IMR-90 (cell line): ENCODE data around the gene HCFC1R1. TPM values are rescaled to one million over a fixed set of nuclear protein-coding genes. Genes with fewer than 3 reads are reported as not detected.

Experiments used
- ATAC-seq: fragments of 200-7000 bp; cut with Tn5 transposase; 2 replicates; pipeline ENCODE4 v1.9.1; 2020; ENCODE audit warnings: low read depth, mild to moderate bottlenecking, moderate library complexity
- BruUV-seq: library from RNA; stranded (reverse); fragments of 400-500 nt; replicated peaks from 2 replicates; lab custom pipeline; 2021; lab: Mats Ljungman, UMichigan
- CTCF ChIA-PET: fragments of 300-600 bp; formaldehyde crosslinking; extraction: SDS; loops from one replicate; lab custom pipeline; 2021; ENCODE audit warnings: antibody characterized with exemption; lab: Yijun Ruan, JAX
- POLR2A ChIA-PET: fragments of 300-600 bp; sonication (Branson Sonifier 250); formaldehyde crosslinking; loops from one replicate; lab custom pipeline; 2022; ENCODE audit warnings: antibody characterized with exemption; ENCODE audit not compliant: unreplicated experiment; lab: Charles Lee
- DNase-seq: peaks from one replicate; pipeline ENCODE4 v3.0.0; 2013
- H2AFZ ChIP-seq: replicated peaks from 2 replicates; pipeline ENCODE3; 2013; ENCODE audit warnings: low read length, mild to moderate bottlenecking; ENCODE audit not compliant: poor library complexity
- H2AK5ac ChIP-seq: 2 replicates; pipeline ENCODE4 v1.6.1; 2013; ENCODE audit warnings: low read depth, low read length, inconsistent platforms
- H2AK9ac ChIP-seq: replicated peaks from 2 replicates; pipeline ENCODE3; 2013; ENCODE audit warnings: mild to moderate bottlenecking, low read depth, low read length, moderate library complexity; ENCODE audit not compliant: poor library complexity
- H2BK120ac ChIP-seq: 2 replicates; pipeline ENCODE4 v1.6.1; 2013; ENCODE audit warnings: low read depth, low read length, inconsistent platforms
- H2BK15ac ChIP-seq: 3 replicates; pipeline ENCODE4 v1.6.1; 2013; ENCODE audit warnings: low read depth, low read length, inconsistent platforms
- H2BK20ac ChIP-seq: 2 replicates; pipeline ENCODE4 v1.6.1; 2013; ENCODE audit warnings: low read depth, mild to moderate bottlenecking, inconsistent platforms, low read length, moderate library complexity
- H2BK5ac ChIP-seq: 2 replicates; pipeline ENCODE4 v1.6.1; 2013; ENCODE audit warnings: mild to moderate bottlenecking, low read depth, low read length, inconsistent platforms; ENCODE audit not compliant: poor library complexity, severe bottlenecking
- H3K14ac ChIP-seq: replicated peaks from 2 replicates; pipeline ENCODE4 v1.6.1; 2013; ENCODE audit warnings: low read depth, low read length, inconsistent platforms
- H3K18ac ChIP-seq: 2 replicates; pipeline ENCODE4 v1.6.1; 2013; ENCODE audit warnings: low read depth, low read length, control low read depth
- H3K23ac ChIP-seq: 2 replicates; pipeline ENCODE4 v1.6.1; 2013; ENCODE audit warnings: low read depth, low read length, inconsistent platforms
- H3K27ac ChIP-seq: 2 replicates; pipeline ENCODE4 v1.5.1; 2013; ENCODE audit warnings: mild to moderate bottlenecking, control low read depth, low read length; ENCODE audit not compliant: insufficient read depth
- H3K27me3 ChIP-seq: 2 replicates; pipeline ENCODE4 v1.6.1; 2013; ENCODE audit warnings: low read length; ENCODE audit not compliant: control insufficient read depth, insufficient read depth
- H3K36me3 ChIP-seq: 2 replicates; pipeline ENCODE4 v1.6.1; 2013; ENCODE audit warnings: low read length, mixed read lengths; ENCODE audit not compliant: control insufficient read depth, insufficient read depth
- H3K4ac ChIP-seq: 2 replicates; pipeline ENCODE4 v1.6.1; 2013; ENCODE audit warnings: low read depth, low read length, inconsistent platforms
- H3K4me1 ChIP-seq: 2 replicates; pipeline ENCODE4 v1.6.1; 2013; ENCODE audit warnings: low read length, mixed read lengths; ENCODE audit not compliant: control insufficient read depth, insufficient read depth
- H3K4me2 ChIP-seq: 2 replicates; pipeline ENCODE4 v1.6.1; 2013; ENCODE audit warnings: low read depth, mild to moderate bottlenecking, control low read depth, low read length, moderate library complexity
- H3K4me3 ChIP-seq: 2 replicates; pipeline ENCODE4 v1.5.1; 2013; ENCODE audit warnings: low read depth, mild to moderate bottlenecking, control low read depth, low read length, moderate library complexity; ENCODE audit not compliant: insufficient read depth
- H3K56ac ChIP-seq: 2 replicates; pipeline ENCODE4 v1.6.1; 2013; ENCODE audit warnings: low read length, inconsistent platforms; ENCODE audit not compliant: insufficient read depth; ENCODE audit errors: extremely low read depth
- H3K79me1 ChIP-seq, 2 experiments: 2 replicates each; pipeline ENCODE4 v1.6.1; 2013; ENCODE audit warnings: low read length in 2 of 2, inconsistent platforms in 1 of 2, low read depth in 1 of 2
- H3K9ac ChIP-seq: 2 replicates; pipeline ENCODE4 v1.6.1; 2013; ENCODE audit warnings: low read depth, low read length, control low read depth
- H3K9me1 ChIP-seq: 2 replicates; pipeline ENCODE4 v1.6.1; 2013; ENCODE audit warnings: low read length, inconsistent platforms; ENCODE audit not compliant: insufficient read depth
- H3K9me3 ChIP-seq: 2 replicates; pipeline ENCODE4 v1.6.1; 2013; ENCODE audit warnings: low read length; ENCODE audit not compliant: control insufficient read depth, insufficient read depth
- H4K20me1 ChIP-seq: 2 replicates; pipeline ENCODE4 v1.6.1; 2013; ENCODE audit warnings: low read length, inconsistent platforms; ENCODE audit not compliant: insufficient read depth
- H4K5ac ChIP-seq: 2 replicates; pipeline ENCODE4 v1.6.1; 2013; ENCODE audit warnings: mild to moderate bottlenecking, low read depth, low read length, control low read depth
- H4K8ac ChIP-seq, 2 experiments: 2 replicates each; pipeline ENCODE4 v1.6.1; 2013; ENCODE audit warnings: low read depth in 2 of 2, low read length in 2 of 2, control low read depth in 1 of 2, inconsistent platforms in 1 of 2
- H4K91ac ChIP-seq: 2 replicates; pipeline ENCODE4 v1.6.1; 2013; ENCODE audit warnings: low read depth, low read length, inconsistent platforms; ENCODE audit not compliant: insufficient read depth
- BHLHE40 ChIP-seq: fragments of 150-350 bp; IDR thresholded peaks from 2 replicates; pipeline ENCODE4 v1.6.1; 2016; ENCODE audit warnings: mild to moderate bottlenecking, low read depth, low read length
- CEBPB ChIP-seq: IDR thresholded peaks from 2 replicates; pipeline ENCODE4 v1.6.1; 2012; ENCODE audit warnings: low read depth, low read length, improper control_type of control experiment
- CHD1 ChIP-seq: IDR thresholded peaks from 2 replicates; pipeline ENCODE4 v1.6.1; 2012; ENCODE audit warnings: low read depth, low read length, improper control_type of control experiment
- FOS ChIP-seq: fragments of 150-350 bp; IDR thresholded peaks from 2 replicates; pipeline ENCODE4 v1.6.1; 2016; ENCODE audit warnings: low read depth, low read length
- MAFK ChIP-seq: IDR thresholded peaks from 2 replicates; pipeline ENCODE4 v1.6.1; 2012; ENCODE audit warnings: low read depth, low read length, improper control_type of control experiment
- MAZ ChIP-seq: IDR thresholded peaks from 2 replicates; pipeline ENCODE4 v1.6.1; 2012; ENCODE audit warnings: low read depth, mild to moderate bottlenecking, low read length, improper control_type of control experiment, moderate library complexity, borderline replicate concordance
- MXI1 ChIP-seq: IDR thresholded peaks from 2 replicates; pipeline ENCODE4 v1.6.1; 2012; ENCODE audit warnings: low read depth, mild to moderate bottlenecking, low read length, moderate library complexity, borderline replicate concordance
- NFE2L2 ChIP-seq: fragments of 150-350 bp; IDR thresholded peaks from 2 replicates; pipeline ENCODE4 v1.6.1; 2016; ENCODE audit warnings: low read depth, mild to moderate bottlenecking, low read length
- POLR2A ChIP-seq: IDR thresholded peaks from 2 replicates; pipeline ENCODE4 v1.6.1; 2012; ENCODE audit warnings: mild to moderate bottlenecking, low read depth, low read length
- RAD21 ChIP-seq: IDR thresholded peaks from 2 replicates; pipeline ENCODE4 v1.6.1; 2012; ENCODE audit warnings: low read length, improper control_type of control experiment
- RCOR1 ChIP-seq: IDR thresholded peaks from 2 replicates; pipeline ENCODE4 v1.6.1; 2012; ENCODE audit warnings: mild to moderate bottlenecking, low read length, improper control_type of control experiment; ENCODE audit not compliant: insufficient replicate concordance
- RFX5 ChIP-seq: IDR thresholded peaks from 2 replicates; pipeline ENCODE4 v1.8.0; 2012; ENCODE audit warnings: low read depth, mild to moderate bottlenecking, low read length, moderate library complexity
- SMC3 ChIP-seq: fragments of 150-350 bp; IDR thresholded peaks from 2 replicates; pipeline ENCODE4 v1.6.1; 2016; ENCODE audit warnings: low read depth, mild to moderate bottlenecking, antibody characterized with exemption, low read length, moderate library complexity
- WGBS, 2 experiments: methylation state at CpG; one replicate each; pipeline versions ENCODE4 v1.1.5 to v1.1.7; 2013; ENCODE audit warnings: missing lambda C conversion rate in 2 of 2; ENCODE audit not compliant: insufficient read length in 1 of 2; ENCODE audit errors: extremely low coverage in 2 of 2; 5-methylcytosine and 5-hydroxymethylcytosine counted together
- dilution Hi-C: fragments of 300-500 bp; cut with HindIII; formaldehyde crosslinking; loops from one replicate; pipeline ENCODE4 v1.14.3; 2018; ENCODE audit warnings: low sequenced_read_pairs; ENCODE audit not compliant: unreplicated experiment
- in situ Hi-C: fragments of 300-500 bp; cut with MboI; formaldehyde crosslinking; loops from 3 replicates; pipeline ENCODE4 v1.14.3; 2019; ENCODE audit warnings: low sequenced_read_pairs, inconsistent platforms, mixed read lengths
- intact Hi-C: fragments of 100-400 bp; cut with micrococcal nuclease; formaldehyde crosslinking; loops from 2 replicates; pipeline ENCODE4 v1.10.0; 2022
- polyA plus RNA-seq, 3 experiments: library from polyadenylated mRNA; depleted of rRNA; stranded (reverse); fragments of >200 nt; gene quantifications; 2 replicates each; pipeline ENCODE4 v1.2.3, GENCODE V29; 2012; ENCODE audit warnings: low replicate concordance in 1 of 3
- total RNA-seq: library from RNA; depleted of rRNA; stranded (reverse); fragments of >200 nt; gene quantifications from 2 replicates; pipeline ENCODE4 v1.2.3, GENCODE V29; 2012
- TF ChIP-seq, protein P1 (sequence below): fragments of 150-350 bp; IDR thresholded peaks from 2 replicates; pipeline ENCODE4 v1.6.1; 2017; ENCODE audit warnings: mild to moderate bottlenecking, antibody characterized with exemption, low read length, low read depth
- TF ChIP-seq, protein P2 (sequence below): conservative IDR thresholded peaks from 2 replicates; pipeline ENCODE4 v1.5.1; 2012; ENCODE audit warnings: mild to moderate bottlenecking, low read depth, low read length, improper control_type of control experiment
- TF ChIP-seq, protein P3 (sequence below): fragments of 150-350 bp; IDR thresholded peaks from 2 replicates; pipeline ENCODE4 v1.6.1; 2016; ENCODE audit warnings: low read depth, mild to moderate bottlenecking, low read length, moderate library complexity, borderline replicate concordance

The HCFC1R1 gene
- total and polyA plus RNA-seq, 2 of the 4 experiments (the other 2 are of a cell fraction), result 7.2 to 57.9 TPM

DNA sequence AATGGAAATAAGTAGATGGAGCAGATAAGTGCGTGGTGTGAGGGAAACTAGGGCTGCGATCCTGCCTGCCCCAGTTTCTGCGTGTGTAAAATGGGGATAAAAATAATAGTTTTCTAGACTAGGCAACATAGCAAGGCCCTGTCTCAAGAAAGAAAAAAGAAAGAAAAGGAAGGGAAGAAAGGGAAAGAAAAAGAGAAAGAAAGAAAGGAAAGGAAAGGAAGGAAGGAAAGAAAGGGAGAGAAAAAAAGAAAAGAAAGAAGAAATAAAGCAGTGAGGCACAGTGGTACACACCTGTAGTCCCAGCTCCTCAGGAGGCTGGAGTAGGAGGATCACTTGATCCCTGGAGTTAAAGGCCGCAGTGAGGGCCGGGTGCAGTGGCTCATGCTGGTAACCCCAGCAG, 41.3 kb downstream of the HCFC1R1 start:
- H3K27ac ChIP-seq, result no peak overlapping the region
- no peak overlapping the region for H3K14ac ChIP-seq
- BruUV-seq, result no TSS peak
- H3K4ac ChIP-seq, result no peak overlapping the region
- in situ Hi-C loops, result no loop called here
- no peak overlapping the region for H3K18ac ChIP-seq
- no peak overlapping the region for H2BK5ac ChIP-seq
- no peak overlapping the region for H3K56ac ChIP-seq
- no peak overlapping the region for H3K23ac ChIP-seq
- H4K8ac ChIP-seq, result no peak overlapping the region
- no peaks in the 10 kb centered on the region for H3K36me3 ChIP-seq
- DNase-seq (no peak), ATAC-seq (no peak)
- POLR2A ChIA-PET, result no interaction called here
- H2BK120ac ChIP-seq, result no peak overlapping the region
- no peaks in the 10 kb centered on the region for H4K20me1 ChIP-seq
- no CpG with 5 or more reads among the region's 5 CpGs for WGBS, 2 experiments
- no peak overlapping the region for H2AK9ac ChIP-seq
- no peak overlapping the region for H3K4me2 ChIP-seq
- no peak overlapping the region for H4K91ac ChIP-seq
- H3K9me1 ChIP-seq, result 0 out of 2 replicates have a peak, but pooled peaks cover 4% of the 10 kb centered on the region
- H2AK5ac ChIP-seq, result no peak overlapping the region
- H3K4me1 ChIP-seq, result peaks cover 6% of the 10 kb centered on the region
- no peak overlapping the region for H2BK20ac ChIP-seq
- CTCF ChIA-PET, result no interaction called here
- no peak overlapping the region for H2AFZ ChIP-seq
- intact Hi-C loops, result no loop called here
- dilution Hi-C loops, result no loop called here
- H2BK15ac ChIP-seq, result no peak overlapping the region
- TF ChIP-seq, protein P1, sequence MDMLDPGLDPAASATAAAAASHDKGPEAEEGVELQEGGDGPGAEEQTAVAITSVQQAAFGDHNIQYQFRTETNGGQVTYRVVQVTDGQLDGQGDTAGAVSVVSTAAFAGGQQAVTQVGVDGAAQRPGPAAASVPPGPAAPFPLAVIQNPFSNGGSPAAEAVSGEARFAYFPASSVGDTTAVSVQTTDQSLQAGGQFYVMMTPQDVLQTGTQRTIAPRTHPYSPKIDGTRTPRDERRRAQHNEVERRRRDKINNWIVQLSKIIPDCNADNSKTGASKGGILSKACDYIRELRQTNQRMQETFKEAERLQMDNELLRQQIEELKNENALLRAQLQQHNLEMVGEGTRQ, result no peak
- TF ChIP-seq MAZ (no peak), RAD21 (no peak), NFE2L2 (no peak), MXI1 (no peak), MAFK (no peak), BHLHE40 (no peak), CEBPB (no peak), POLR2A (no peak), RCOR1 (no peak), FOS (no peak), SMC3 (no peak), CHD1 (no peak), RFX5 (no peak)
- TF ChIP-seq, protein P2, sequence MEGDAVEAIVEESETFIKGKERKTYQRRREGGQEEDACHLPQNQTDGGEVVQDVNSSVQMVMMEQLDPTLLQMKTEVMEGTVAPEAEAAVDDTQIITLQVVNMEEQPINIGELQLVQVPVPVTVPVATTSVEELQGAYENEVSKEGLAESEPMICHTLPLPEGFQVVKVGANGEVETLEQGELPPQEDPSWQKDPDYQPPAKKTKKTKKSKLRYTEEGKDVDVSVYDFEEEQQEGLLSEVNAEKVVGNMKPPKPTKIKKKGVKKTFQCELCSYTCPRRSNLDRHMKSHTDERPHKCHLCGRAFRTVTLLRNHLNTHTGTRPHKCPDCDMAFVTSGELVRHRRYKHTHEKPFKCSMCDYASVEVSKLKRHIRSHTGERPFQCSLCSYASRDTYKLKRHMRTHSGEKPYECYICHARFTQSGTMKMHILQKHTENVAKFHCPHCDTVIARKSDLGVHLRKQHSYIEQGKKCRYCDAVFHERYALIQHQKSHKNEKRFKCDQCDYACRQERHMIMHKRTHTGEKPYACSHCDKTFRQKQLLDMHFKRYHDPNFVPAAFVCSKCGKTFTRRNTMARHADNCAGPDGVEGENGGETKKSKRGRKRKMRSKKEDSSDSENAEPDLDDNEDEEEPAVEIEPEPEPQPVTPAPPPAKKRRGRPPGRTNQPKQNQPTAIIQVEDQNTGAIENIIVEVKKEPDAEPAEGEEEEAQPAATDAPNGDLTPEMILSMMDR, result no peak
- TF ChIP-seq, protein P3, sequence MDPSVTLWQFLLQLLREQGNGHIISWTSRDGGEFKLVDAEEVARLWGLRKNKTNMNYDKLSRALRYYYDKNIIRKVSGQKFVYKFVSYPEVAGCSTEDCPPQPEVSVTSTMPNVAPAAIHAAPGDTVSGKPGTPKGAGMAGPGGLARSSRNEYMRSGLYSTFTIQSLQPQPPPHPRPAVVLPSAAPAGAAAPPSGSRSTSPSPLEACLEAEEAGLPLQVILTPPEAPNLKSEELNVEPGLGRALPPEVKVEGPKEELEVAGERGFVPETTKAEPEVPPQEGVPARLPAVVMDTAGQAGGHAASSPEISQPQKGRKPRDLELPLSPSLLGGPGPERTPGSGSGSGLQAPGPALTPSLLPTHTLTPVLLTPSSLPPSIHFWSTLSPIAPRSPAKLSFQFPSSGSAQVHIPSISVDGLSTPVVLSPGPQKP, result no peak
- H4K5ac ChIP-seq, result no peak overlapping the region
- H3K4me3 ChIP-seq, result no peak overlapping the region
- peaks cover 1% of the 10 kb centered on the region; the same call in 1 of the 2 replicates for H3K27me3 ChIP-seq
- H3K9ac ChIP-seq, result no peak overlapping the region
- H3K9me3 ChIP-seq, result no peaks in the 10 kb centered on the region
- H3K79me1 ChIP-seq, result peaks cover 14 to 18% of the 10 kb centered on the region in 2 experiments
